NOMO-1 treated with DMSO at 0.1 percent for 48 hours (cell line): ENCODE data around the gene HLA-DPA1.
A peak's percentile ranks its signal among the peaks of the same experiment; 100 is the strongest.
"Not testable (repeated sequence)": the region's sequence is repeated elsewhere in the genome, so short reads cannot be mapped to it uniquely, and the experiment has no call there.

Source experiments
- DNase-seq: peaks from one replicate; lab custom pipeline; 2025; ENCODE audit not compliant: unreplicated experiment; lab: John Stamatoyannopoulos, UW

HLA-DPA1 gene

GRCh38 chr6:33065312-33065711 lies 8.1 kb downstream of the HLA-DPA1 start:
- no peak for DNase-seq

- no peak for DNase-seq
Measured at GRCh38 chr6:33064723-33065122, 8.7 kb downstream of the HLA-DPA1 start.

GRCh38 chr6:33063435-33063834 lies 10.0 kb downstream of the HLA-DPA1 start:
- DNase-seq: not testable (repeated sequence)

- DNase-seq: peak; percentile 92
Measured at GRCh38 chr6:33061987-33062386, 11.5 kb downstream of the HLA-DPA1 start.

GRCh38 chr6:33057222-33058150 lies 16.0 kb downstream of the HLA-DPA1 start:
- DNase-seq: peak; percentile 71

GRCh38 chr6:33053230-33053629 lies 20.2 kb downstream of the HLA-DPA1 start:
- no peak for DNase-seq

- no peak for DNase-seq
Measured at GRCh38 chr6:33052627-33053026, 20.8 kb downstream of the HLA-DPA1 start.

GRCh38 chr6:33050014-33050810 lies 23.2 kb downstream of the HLA-DPA1 start:
- peak; percentile 60 for DNase-seq

GRCh38 chr6:33049323-33050013 lies 24.0 kb downstream of the HLA-DPA1 start:
- no peak for DNase-seq

- no peak for DNase-seq
Measured at GRCh38 chr6:33040157-33040556, 33.3 kb downstream of the HLA-DPA1 start.

- DNase-seq: no peak
Measured at GRCh38 chr6:33036535-33036934, 36.9 kb downstream of the HLA-DPA1 start.

GRCh38 chr6:33034554-33034953 lies 38.9 kb downstream of the HLA-DPA1 start:
- no peak for DNase-seq

- DNase-seq: no peak
Measured at GRCh38 chr6:33030245-33030644, 43.2 kb downstream of the HLA-DPA1 start.

- DNase-seq: peak; percentile 80
Measured at GRCh38 chr6:33029328-33030184, 43.9 kb downstream of the HLA-DPA1 start.

GRCh38 chr6:33028220-33028849 lies 45.1 kb downstream of the HLA-DPA1 start:
- peak; percentile 17 for DNase-seq

GRCh38 chr6:33024521-33024920 lies 48.9 kb downstream of the HLA-DPA1 start:
- no peak for DNase-seq

- DNase-seq: no peak
Measured at GRCh38 chr6:33023536-33023935, 49.9 kb downstream of the HLA-DPA1 start.

- DNase-seq: no peak
Measured at GRCh38 chr6:33021917-33022316, 51.5 kb downstream of the HLA-DPA1 start.

- no peak for DNase-seq
Measured at GRCh38 chr6:33019372-33019771, 54.1 kb downstream of the HLA-DPA1 start.

GRCh38 chr6:33018904-33019303 lies 54.5 kb downstream of the HLA-DPA1 start:
- peak; percentile 98 for DNase-seq
